ENCODE measurements around the gene PALD1.

Gene PALD1

DNA sequence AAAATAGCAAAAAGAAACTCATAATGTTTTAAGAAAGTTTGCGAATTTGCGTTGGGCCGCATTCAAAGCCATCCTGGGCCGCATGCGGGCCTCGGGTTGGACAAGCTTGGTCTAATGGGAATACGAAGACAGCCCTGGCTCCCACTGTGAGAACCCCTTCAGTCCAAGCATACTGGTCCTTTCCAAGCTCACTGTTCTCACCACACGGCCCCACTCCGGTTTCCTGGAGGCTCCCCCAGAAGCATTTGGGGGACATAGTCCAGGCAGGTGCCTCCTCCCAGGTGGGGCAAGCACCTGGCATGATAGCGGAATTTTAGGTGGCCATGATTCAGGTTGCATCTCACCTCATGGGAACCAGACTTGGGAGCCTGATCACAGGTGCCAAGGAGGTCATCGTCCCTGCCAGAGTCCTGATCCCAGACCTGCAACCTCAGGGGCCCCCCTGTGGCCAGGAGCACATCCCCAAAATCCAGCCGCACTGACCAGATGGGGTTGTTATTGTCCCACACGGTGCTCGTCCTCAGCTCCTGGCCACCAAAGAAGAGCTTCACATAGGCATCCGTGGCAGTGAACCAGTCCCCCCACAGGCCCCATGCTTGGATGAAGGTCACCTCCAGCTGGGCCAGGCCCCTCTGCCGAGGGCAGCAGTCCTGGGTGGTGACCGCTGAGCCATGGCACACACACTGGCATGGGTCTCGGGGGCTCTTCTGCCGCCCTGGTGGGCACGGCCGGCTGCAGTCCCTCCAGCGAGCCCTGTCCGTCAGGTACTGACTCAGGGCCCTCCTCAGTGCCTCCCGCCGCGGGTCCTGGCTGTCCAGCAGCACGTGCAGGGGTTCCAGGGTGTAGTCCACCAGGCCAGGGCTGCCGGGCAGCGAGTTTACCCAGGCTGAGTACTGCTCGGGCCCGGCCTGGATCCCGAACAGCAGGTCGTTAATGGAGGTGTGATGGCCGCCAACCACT is 119.6 kb downstream of the PALD1 start:
- Histone ChIP-seq H3K27ac (ENCODE audit: low read length) (no peak overlapping the region), H3K27me3 (ENCODE audit: control insufficient read depth, insufficient read depth, low read length) (no peaks in the 10 kb centered on the region), H3K36me3 (ENCODE audit: control insufficient read depth, insufficient read depth, low read length) (no peaks in the 10 kb centered on the region), H3K4me1 (ENCODE audit: control insufficient read depth, insufficient read depth, low read length) (peaks cover 1% of the 10 kb centered on the region; the same call in 1 of the 2 replicates), H3K4me3 (ENCODE audit: low read length) (no peak overlapping the region), H3K9me3 (ENCODE audit: control insufficient read depth, insufficient read depth, low read length) (no peaks in the 10 kb centered on the region)
- no CpG with 5 or more reads among the region's 34 CpGs for WGBS (ENCODE audit: insufficient coverage, insufficient read length)
- DNase-seq (ENCODE audit: low read depth, low spot score) = no peak

DNA sequence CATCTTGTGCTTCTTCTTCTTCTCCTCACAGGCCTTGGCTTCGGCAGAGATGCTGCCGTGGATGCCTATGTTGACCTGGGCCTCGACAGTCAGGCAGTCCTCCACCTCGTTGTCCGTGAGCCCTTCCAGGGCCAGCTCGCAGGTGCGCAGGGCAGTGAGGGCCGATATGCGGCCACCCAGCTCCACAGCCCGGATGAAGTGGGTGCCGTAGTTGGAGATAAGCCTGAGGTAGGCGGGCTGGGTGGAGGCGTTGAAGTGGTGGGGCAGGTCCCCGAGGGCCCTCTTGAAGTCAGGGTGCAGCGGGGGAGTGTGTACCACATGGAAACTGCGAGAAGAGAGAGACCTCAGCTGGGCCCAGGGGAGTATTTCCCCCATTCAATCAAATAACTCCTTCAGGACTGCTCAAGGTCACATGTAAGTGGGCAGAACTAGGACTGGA is 120.3 kb downstream of the PALD1 start:
- H3K36me3 ChIP-seq (ENCODE audit: control insufficient read depth, insufficient read depth, low read length) = no peaks in the 10 kb centered on the region
- no peak overlapping the region for H3K27ac ChIP-seq (ENCODE audit: low read length)
- no peak overlapping the region for H3K4me3 ChIP-seq (ENCODE audit: low read length)
- peaks cover 1% of the 10 kb centered on the region; the same call in 1 of the 2 replicates for H3K4me1 ChIP-seq (ENCODE audit: control insufficient read depth, insufficient read depth, low read length)
- DNase-seq (ENCODE audit: low read depth, low spot score) = no peak
- no peaks in the 10 kb centered on the region for H3K27me3 ChIP-seq (ENCODE audit: control insufficient read depth, insufficient read depth, low read length)
- no peaks in the 10 kb centered on the region for H3K9me3 ChIP-seq (ENCODE audit: control insufficient read depth, insufficient read depth, low read length)
- WGBS (ENCODE audit: insufficient coverage, insufficient read length) = no CpG with 5 or more reads among the region's 16 CpGs

DNA sequence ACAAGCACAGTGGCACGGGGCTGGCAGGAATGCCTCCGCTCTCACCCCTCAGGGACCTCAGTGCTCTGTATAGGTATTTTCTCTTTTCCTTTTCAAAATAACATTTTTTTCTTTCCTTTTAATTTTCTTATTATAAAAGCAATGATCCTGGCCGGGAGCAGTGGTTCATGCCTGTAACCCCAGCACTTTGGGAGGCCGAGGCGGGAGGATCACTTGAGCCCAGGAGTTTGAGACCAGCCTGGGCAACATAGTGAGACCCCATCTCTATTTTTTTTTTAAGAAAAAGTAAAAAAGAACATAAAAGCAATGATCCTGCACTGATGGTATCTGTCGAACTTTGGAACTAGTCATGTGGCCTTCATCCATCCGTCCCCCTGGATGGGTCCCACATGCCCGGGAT is 120.8 kb downstream of the PALD1 start:
- H3K9me3 ChIP-seq (ENCODE audit: control insufficient read depth, insufficient read depth, low read length) = no peaks in the 10 kb centered on the region
- H3K27ac ChIP-seq (ENCODE audit: low read length) = no peak overlapping the region
- no peaks in the 10 kb centered on the region for H3K27me3 ChIP-seq (ENCODE audit: control insufficient read depth, insufficient read depth, low read length)
- no peak overlapping the region for H3K4me3 ChIP-seq (ENCODE audit: low read length)
- no CpG with 5 or more reads among the region's 8 CpGs for WGBS (ENCODE audit: insufficient coverage, insufficient read length)
- no peak for DNase-seq (ENCODE audit: low read depth, low spot score)
- H3K36me3 ChIP-seq (ENCODE audit: control insufficient read depth, insufficient read depth, low read length) = no peaks in the 10 kb centered on the region
- peaks cover 1% of the 10 kb centered on the region; the same call in 1 of the 2 replicates for H3K4me1 ChIP-seq (ENCODE audit: control insufficient read depth, insufficient read depth, low read length)

DNA sequence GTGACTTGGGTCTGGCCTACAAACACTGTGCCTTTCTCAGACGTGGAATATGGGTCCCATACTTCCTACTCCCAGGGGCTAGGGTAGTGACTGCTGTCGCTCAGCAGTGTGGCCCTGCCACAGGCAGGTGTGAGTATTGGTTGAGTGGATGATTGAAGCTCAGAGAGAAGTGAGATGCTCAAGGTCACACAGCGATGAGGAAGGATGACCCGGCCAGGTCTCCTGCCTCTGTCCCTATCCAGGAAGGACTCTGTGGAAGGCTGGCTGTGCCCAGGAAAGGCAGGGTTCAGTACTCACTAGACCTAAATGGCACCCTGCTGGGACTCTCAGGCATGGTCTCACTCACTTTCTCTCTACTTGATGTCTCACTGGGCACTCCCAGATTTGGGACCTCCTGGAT is 121.2 kb downstream of the PALD1 start:
- DNase-seq (ENCODE audit: low read depth, low spot score) = no peak
- Histone ChIP-seq H3K27me3 (ENCODE audit: control insufficient read depth, insufficient read depth, low read length) (no peaks in the 10 kb centered on the region), H3K9me3 (ENCODE audit: control insufficient read depth, insufficient read depth, low read length) (no peaks in the 10 kb centered on the region), H3K4me3 (ENCODE audit: low read length) (no peak overlapping the region), H3K27ac (ENCODE audit: low read length) (no peak overlapping the region), H3K36me3 (ENCODE audit: control insufficient read depth, insufficient read depth, low read length) (no peaks in the 10 kb centered on the region), H3K4me1 (ENCODE audit: control insufficient read depth, insufficient read depth, low read length) (peaks cover 1% of the 10 kb centered on the region; the same call in 1 of the 2 replicates)
- WGBS (ENCODE audit: insufficient coverage, insufficient read length) = no CpG with 5 or more reads among the region's 4 CpGs

DNA sequence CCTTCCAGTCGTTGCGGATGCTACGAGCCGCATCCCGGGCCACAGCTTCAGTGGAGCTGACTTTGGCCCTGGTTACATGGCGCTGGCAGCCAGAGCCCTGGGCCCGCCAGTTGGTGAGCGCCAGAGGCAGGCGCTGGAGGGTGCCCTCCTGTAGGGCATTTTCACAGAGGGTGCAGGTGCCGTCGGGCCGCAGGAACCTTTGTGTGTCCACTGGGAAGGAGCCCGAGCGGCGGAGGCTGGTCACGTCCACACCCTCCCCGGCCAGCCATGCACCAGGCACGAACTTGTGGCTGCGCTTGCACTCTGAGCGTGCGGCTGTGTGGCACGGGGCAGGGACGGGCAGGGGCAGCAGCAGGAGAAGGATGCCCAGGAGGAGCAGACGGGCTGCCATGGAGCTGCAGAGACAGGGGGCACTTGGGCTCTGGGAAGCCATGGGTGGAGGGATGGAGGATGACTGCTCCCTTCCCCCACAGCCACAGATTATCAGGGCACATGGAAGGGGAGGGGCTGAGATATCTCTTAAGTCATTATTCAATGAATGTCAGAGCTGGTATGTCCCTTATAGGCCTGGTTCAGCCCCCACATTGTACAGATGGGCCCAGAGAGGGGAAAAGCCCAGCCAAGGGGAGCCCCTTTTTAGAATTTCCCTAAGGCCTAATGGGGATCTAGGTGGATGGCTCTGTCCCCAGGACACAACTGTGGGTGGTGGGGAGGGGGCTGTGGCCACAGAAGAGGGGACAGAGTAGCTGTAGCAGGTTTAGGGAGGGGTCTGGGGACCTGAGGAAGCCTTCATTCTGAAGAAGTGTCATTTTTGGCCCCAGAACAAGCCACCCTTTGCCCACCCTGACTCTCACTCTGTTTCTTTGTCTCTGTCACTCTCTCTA is 122.2 kb downstream of the PALD1 start:
- WGBS (ENCODE audit: insufficient coverage, insufficient read length) = no CpG with 5 or more reads among the region's 24 CpGs

DNA sequence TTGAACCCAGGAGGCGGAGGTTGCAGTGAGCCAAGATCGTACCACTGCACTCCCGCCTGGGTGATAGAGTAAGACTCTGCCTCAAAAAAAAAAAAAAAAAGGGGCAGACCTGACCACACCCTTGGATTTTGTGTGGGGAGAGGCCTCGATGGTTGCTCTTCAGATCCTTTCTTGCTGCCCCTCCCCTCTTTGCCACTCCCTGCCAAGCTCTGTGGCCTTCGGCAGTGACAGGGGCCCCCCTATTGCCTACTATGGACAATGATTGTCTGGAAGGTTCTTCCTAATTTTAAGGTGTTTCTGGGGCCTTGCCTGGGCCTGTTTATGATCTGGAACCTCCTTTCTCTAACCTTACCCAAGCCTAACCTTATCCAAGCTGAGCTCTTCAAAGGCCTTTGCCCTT is 123.2 kb downstream of the PALD1 start:
- no peaks in the 10 kb centered on the region for H3K36me3 ChIP-seq (ENCODE audit: control insufficient read depth, insufficient read depth, low read length)
- no peaks in the 10 kb centered on the region for H3K9me3 ChIP-seq (ENCODE audit: control insufficient read depth, insufficient read depth, low read length)
- no peak overlapping the region for H3K27ac ChIP-seq (ENCODE audit: low read length)
- H3K4me1 ChIP-seq (ENCODE audit: control insufficient read depth, insufficient read depth, low read length) = peaks cover 1% of the 10 kb centered on the region; the same call in 1 of the 2 replicates
- no peak for DNase-seq (ENCODE audit: low read depth, low spot score)
- WGBS (ENCODE audit: insufficient coverage, insufficient read length) = no CpG with 5 or more reads among the region's 5 CpGs
- no peak overlapping the region for H3K4me3 ChIP-seq (ENCODE audit: low read length)
- H3K27me3 ChIP-seq (ENCODE audit: control insufficient read depth, insufficient read depth, low read length) = no peaks in the 10 kb centered on the region

More for the DNA sequence above, 122.2 kb downstream of the PALD1 start:
- H3K36me3 ChIP-seq (ENCODE audit: control insufficient read depth, insufficient read depth, low read length) = no peaks in the 10 kb centered on the region
- DNase-seq (ENCODE audit: low read depth, low spot score) = no peak
- no peaks in the 10 kb centered on the region for H3K9me3 ChIP-seq (ENCODE audit: control insufficient read depth, insufficient read depth, low read length)
- H3K27me3 ChIP-seq (ENCODE audit: control insufficient read depth, insufficient read depth, low read length) = no peaks in the 10 kb centered on the region
- H3K4me1 ChIP-seq (ENCODE audit: control insufficient read depth, insufficient read depth, low read length) = peaks cover 1% of the 10 kb centered on the region; the same call in 1 of the 2 replicates
- H3K27ac ChIP-seq (ENCODE audit: low read length) = no peak overlapping the region
- no peak overlapping the region for H3K4me3 ChIP-seq (ENCODE audit: low read length)

DNA sequence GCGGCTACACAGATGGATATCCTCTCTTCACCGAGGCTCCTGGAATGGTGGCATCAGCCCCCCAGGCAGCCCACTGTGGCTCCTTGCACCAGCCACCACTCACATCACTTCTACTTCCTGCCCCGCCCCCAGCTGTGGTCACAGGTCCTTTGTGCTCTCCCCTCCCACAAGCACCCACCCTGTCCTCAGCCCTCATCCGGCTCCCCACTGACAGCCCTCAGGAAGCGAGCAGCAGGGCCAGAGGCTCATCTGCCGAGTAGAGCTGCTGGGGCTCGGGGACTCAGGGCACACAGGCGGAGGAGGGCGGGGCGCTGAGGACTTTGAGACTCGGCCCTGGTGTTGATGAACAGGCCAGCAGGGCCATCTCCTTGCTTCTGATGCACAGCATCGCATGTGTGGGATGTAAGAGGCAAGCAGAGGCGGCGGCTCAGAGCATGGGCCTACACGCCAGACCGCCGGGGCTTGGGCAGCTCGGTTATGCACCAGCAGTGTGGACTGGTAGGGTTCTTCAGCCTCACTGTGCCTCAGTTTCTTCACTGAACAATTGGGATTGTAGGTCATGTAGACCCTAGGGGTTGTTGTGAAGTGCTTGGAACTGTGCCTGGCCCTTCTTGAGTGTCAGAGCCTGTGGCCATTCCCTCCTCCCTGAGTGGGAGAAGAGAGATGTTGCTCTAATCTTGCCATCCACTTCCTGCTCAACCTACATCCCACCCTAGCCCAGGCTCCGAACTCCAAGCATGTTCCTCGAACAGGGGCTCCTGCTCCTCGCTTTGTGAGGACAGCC is 124.3 kb downstream of the PALD1 start, which contains the start of gene PRF1:
PRF1 (minus strand) TSS at position 77 of the 784 bp plus-strand sequence. CDS start 1,839 bp downstream, outside the sequence.
- DNase-seq (ENCODE audit: low read depth, low spot score) = no peak
- Histone ChIP-seq H3K9me3 (ENCODE audit: control insufficient read depth, insufficient read depth, low read length) (no peaks in the 10 kb centered on the region), H3K4me3 (ENCODE audit: low read length) (no peak within 1 kb of the TSS), H3K36me3 (ENCODE audit: control insufficient read depth, insufficient read depth, low read length) (no peaks in the 10 kb centered on the region), H3K27me3 (ENCODE audit: control insufficient read depth, insufficient read depth, low read length) (no peaks in the 10 kb centered on the region), H3K27ac (ENCODE audit: low read length) (no peak within 1 kb of the TSS), H3K4me1 (ENCODE audit: control insufficient read depth, insufficient read depth, low read length) (peaks cover 1% of the 10 kb centered on the region; the same call in 1 of the 2 replicates)
- no CpG with 5 or more reads among the region's 21 CpGs for WGBS (ENCODE audit: insufficient coverage, insufficient read length)

DNA sequence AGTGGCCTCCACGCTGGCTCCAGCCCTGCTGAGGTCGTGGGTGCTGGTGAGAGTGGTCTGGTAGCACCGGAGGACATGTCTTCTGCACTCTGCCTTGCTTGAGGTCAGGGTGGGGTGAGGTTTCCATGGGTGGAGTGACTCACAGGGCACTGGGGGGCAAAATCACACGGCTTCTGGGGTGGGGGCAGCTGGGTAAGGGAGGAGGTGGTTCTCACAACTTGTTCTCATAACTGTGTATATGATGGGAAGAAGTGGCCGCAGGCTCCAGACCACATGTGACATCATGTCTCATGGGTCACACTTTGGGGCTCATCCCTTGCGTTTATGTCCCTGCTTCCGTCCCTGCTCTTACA is 124.9 kb downstream of the PALD1 start:
- DNase-seq (ENCODE audit: low read depth, low spot score) = no peak
- Histone ChIP-seq H3K4me1 (ENCODE audit: control insufficient read depth, insufficient read depth, low read length) (peaks cover 1% of the 10 kb centered on the region; the same call in 1 of the 2 replicates), H3K4me3 (ENCODE audit: low read length) (no peak overlapping the region), H3K36me3 (ENCODE audit: control insufficient read depth, insufficient read depth, low read length) (no peaks in the 10 kb centered on the region), H3K9me3 (ENCODE audit: control insufficient read depth, insufficient read depth, low read length) (no peaks in the 10 kb centered on the region), H3K27ac (ENCODE audit: low read length) (no peak overlapping the region), H3K27me3 (ENCODE audit: control insufficient read depth, insufficient read depth, low read length) (no peaks in the 10 kb centered on the region)
- WGBS (ENCODE audit: insufficient coverage, insufficient read length) = no CpG with 5 or more reads among the region's 7 CpGs

DNA sequence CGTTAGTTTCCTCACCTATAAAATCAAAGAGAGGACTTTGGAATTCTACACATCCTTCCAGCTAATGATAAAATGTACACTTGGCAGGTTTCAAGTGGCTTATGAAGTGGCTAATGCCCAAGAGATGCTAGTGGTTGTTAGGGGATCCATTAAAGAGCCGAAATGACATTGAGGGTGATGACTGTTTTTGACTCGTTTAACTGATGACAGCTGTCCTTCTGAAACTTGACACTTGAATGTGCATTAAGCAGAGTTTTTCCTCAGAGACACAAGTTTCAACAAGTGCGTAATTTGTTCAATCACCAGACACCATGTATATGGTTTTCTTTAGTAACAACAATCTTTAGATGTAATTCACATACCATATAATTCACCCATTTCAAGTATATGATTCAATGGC is 125.5 kb downstream of the PALD1 start:
- peaks cover 1% of the 10 kb centered on the region; the same call in 1 of the 2 replicates for H3K4me1 ChIP-seq (ENCODE audit: control insufficient read depth, insufficient read depth, low read length)
- no peaks in the 10 kb centered on the region for H3K27me3 ChIP-seq (ENCODE audit: control insufficient read depth, insufficient read depth, low read length)
- H3K9me3 ChIP-seq (ENCODE audit: control insufficient read depth, insufficient read depth, low read length) = no peaks in the 10 kb centered on the region
- WGBS (ENCODE audit: insufficient coverage, insufficient read length) = no CpG with 5 or more reads among the region's 4 CpGs
- no peak overlapping the region for H3K27ac ChIP-seq (ENCODE audit: low read length)
- DNase-seq (ENCODE audit: low read depth, low spot score) = no peak
- H3K36me3 ChIP-seq (ENCODE audit: control insufficient read depth, insufficient read depth, low read length) = no peaks in the 10 kb centered on the region
- H3K4me3 ChIP-seq (ENCODE audit: low read length) = no peak overlapping the region
